H9 (cell line): Measurements from ENCODE around the gene ATP6V1C2. TPM values are rescaled to one million over a fixed set of nuclear protein-coding genes. Genes with fewer than 3 reads are reported as not detected.

ENCODE experiments used
- DNase-seq: peaks from one replicate; pipeline ENCODE4 v3.0.0-alpha.2; 2017
- H2AFZ ChIP-seq: one replicate; pipeline ENCODE4 v1.6.1; 2013; ENCODE audit warnings: mild to moderate bottlenecking, low read length, control low read depth, moderate library complexity
- H2AK5ac ChIP-seq: 2 replicates; pipeline ENCODE4 v1.6.1; 2013; ENCODE audit warnings: low read length, control low read depth, mixed read lengths; ENCODE audit not compliant: insufficient read length
- H2BK120ac ChIP-seq: one replicate; pipeline ENCODE4 v1.6.1; 2013; ENCODE audit warnings: low read depth, mild to moderate bottlenecking, low read length, control low read depth, inconsistent platforms; ENCODE audit not compliant: poor library complexity, severe bottlenecking
- H2BK12ac ChIP-seq: 2 replicates; pipeline ENCODE4 v1.6.1; 2013; ENCODE audit warnings: low read length, control low read depth, mixed read lengths, low read depth; ENCODE audit not compliant: insufficient read length
- H2BK15ac ChIP-seq: 2 replicates; pipeline ENCODE4 v1.6.1; 2013; ENCODE audit warnings: low read depth, low read length, control low read depth
- H2BK20ac ChIP-seq: one replicate; pipeline ENCODE4 v1.6.1; 2013; ENCODE audit warnings: low read depth, mild to moderate bottlenecking, low read length, control low read depth, inconsistent platforms; ENCODE audit not compliant: poor library complexity, severe bottlenecking
- H2BK5ac ChIP-seq: 2 replicates; pipeline ENCODE4 v1.6.1; 2013; ENCODE audit warnings: low read length, control low read depth, mixed read lengths; ENCODE audit not compliant: insufficient read length
- H3K14ac ChIP-seq: 2 replicates; pipeline ENCODE4 v1.6.1; 2013; ENCODE audit warnings: low read length, control low read depth; ENCODE audit not compliant: insufficient read depth
- H3K18ac ChIP-seq: 2 replicates; pipeline ENCODE4 v1.6.1; 2013; ENCODE audit warnings: low read depth, mild to moderate bottlenecking, mixed read lengths, low read length, control low read depth; ENCODE audit not compliant: insufficient read length
- H3K23ac ChIP-seq: 2 replicates; pipeline ENCODE4 v1.6.1; 2013; ENCODE audit warnings: low read length, control low read depth, mixed read lengths, low read depth; ENCODE audit not compliant: insufficient read length
- H3K23me2 ChIP-seq: 2 replicates; pipeline ENCODE4 v1.6.1; 2013; ENCODE audit warnings: low read depth, mild to moderate bottlenecking, mixed read lengths, low read length, control low read depth; ENCODE audit not compliant: insufficient read length, poor library complexity, severe bottlenecking
- H3K27ac ChIP-seq: 2 replicates; pipeline ENCODE4 v1.5.1; 2013; ENCODE audit warnings: low read length, control low read depth, mixed read lengths, low read depth; ENCODE audit not compliant: insufficient read length
- H3K27me3 ChIP-seq: 2 replicates; pipeline ENCODE4 v1.6.1; 2013; ENCODE audit warnings: low read length, control low read depth, inconsistent platforms; ENCODE audit not compliant: insufficient read depth
- H3K4ac ChIP-seq: 2 replicates; pipeline ENCODE4 v1.6.1; 2013; ENCODE audit warnings: low read depth, mild to moderate bottlenecking, control low read depth, inconsistent platforms, low read length, moderate library complexity
- H3K4me1 ChIP-seq: 2 replicates; pipeline ENCODE4 v1.6.1; 2013; ENCODE audit warnings: low read length, control low read depth, inconsistent platforms; ENCODE audit not compliant: insufficient read depth
- H3K4me2 ChIP-seq: 2 replicates; pipeline ENCODE4 v1.6.1; 2013; ENCODE audit warnings: low read length, control low read depth, mixed read lengths; ENCODE audit not compliant: insufficient read length, insufficient read depth
- H3K56ac ChIP-seq: 2 replicates; pipeline ENCODE4 v1.6.1; 2013; ENCODE audit warnings: low read depth, mild to moderate bottlenecking, mixed read lengths, low read length, control low read depth; ENCODE audit not compliant: insufficient read length
- H3K79me1 ChIP-seq: 2 replicates; pipeline ENCODE4 v1.6.1; 2013; ENCODE audit warnings: low read depth, mild to moderate bottlenecking, moderate library complexity, low read length, control low read depth, inconsistent platforms; ENCODE audit not compliant: insufficient read depth, poor library complexity, severe bottlenecking
- H3K79me2 ChIP-seq: 2 replicates; pipeline ENCODE4 v1.6.1; 2013; ENCODE audit warnings: low read length, control low read depth, inconsistent platforms; ENCODE audit not compliant: insufficient read depth
- H3K9ac ChIP-seq: 2 replicates; pipeline ENCODE4 v1.6.1; 2013; ENCODE audit warnings: low read length, control low read depth, mixed read lengths; ENCODE audit not compliant: insufficient read length; ENCODE audit errors: extremely low read depth
- H3K9me3 ChIP-seq: one replicate; pipeline ENCODE4 v1.6.1; 2013; ENCODE audit warnings: low read depth, low read length, inconsistent platforms; ENCODE audit not compliant: control insufficient read depth
- H3T11ph ChIP-seq: one replicate; pipeline ENCODE4 v1.6.1; 2013; ENCODE audit warnings: mild to moderate bottlenecking, low read length, control low read depth, inconsistent platforms
- H4K20me1 ChIP-seq: one replicate; pipeline ENCODE4 v1.6.1; 2013; ENCODE audit not compliant: control insufficient read depth, insufficient read length, insufficient read depth
- H4K5ac ChIP-seq: 2 replicates; pipeline ENCODE4 v1.6.1; 2013; ENCODE audit warnings: low read depth, mild to moderate bottlenecking, mixed read lengths, low read length, control low read depth; ENCODE audit not compliant: insufficient read length
- H4K8ac ChIP-seq: replicated peaks from 2 replicates; pipeline ENCODE4 v1.6.1; 2013; ENCODE audit warnings: low read length, control low read depth, mixed read lengths, low read depth; ENCODE audit not compliant: insufficient read length
- H4K91ac ChIP-seq: 2 replicates; pipeline ENCODE4 v1.6.1; 2013; ENCODE audit warnings: low read depth, mild to moderate bottlenecking, moderate library complexity, mixed read lengths, low read length, control low read depth; ENCODE audit not compliant: insufficient read length
- H3K27ac Mint-ChIP-seq, 3 experiments: 2 replicates in 2 of 3; 3 replicates in 1 of 3; pipeline ENCODE4 v1.8.0; 2020 to 2021; ENCODE audit warnings: mixed read lengths in 3 of 3, mild to moderate bottlenecking in 1 of 3, moderate library complexity in 1 of 3
- H3K27me3 Mint-ChIP-seq: 2 replicates; pipeline ENCODE4 v1.8.0; 2021; ENCODE audit warnings: low read depth, mild to moderate bottlenecking, moderate library complexity, mixed read lengths
- H3K36me3 Mint-ChIP-seq, 3 experiments: 2 replicates in 2 of 3; 3 replicates in 1 of 3; pipeline ENCODE4 v1.8.0; 2020 to 2021; ENCODE audit warnings: low read depth in 3 of 3, mixed read lengths in 3 of 3; ENCODE audit not compliant: insufficient read depth in 1 of 3
- H3K4me1 Mint-ChIP-seq, 2 experiments: 2 replicates each; pipeline ENCODE4 v1.8.0; 2020; ENCODE audit warnings: mixed read lengths in 2 of 2
- H3K4me3 Mint-ChIP-seq, 2 experiments: 2 replicates in 1 of 2; 3 replicates in 1 of 2; pipeline ENCODE4 v1.8.0; 2020 to 2021; ENCODE audit warnings: mild to moderate bottlenecking in 2 of 2, mixed read lengths in 2 of 2, moderate library complexity in 1 of 2
- H3K9me3 Mint-ChIP-seq, 2 experiments: 2 replicates in 1 of 2; 3 replicates in 1 of 2; pipeline ENCODE4 v1.8.0; 2020; ENCODE audit warnings: mild to moderate bottlenecking in 2 of 2, mixed read lengths in 2 of 2, moderate library complexity in 1 of 2
- WGBS: extraction: QIAGEN DNeasy Blood & Tissue Kit; methylation state at CpG from one replicate; pipeline ENCODE4 v1.1.7; 2013; ENCODE audit warnings: missing lambda C conversion rate, low lambda C conversion rate, mixed read lengths; ENCODE audit not compliant: insufficient read length; ENCODE audit errors: extremely low coverage; 5-methylcytosine and 5-hydroxymethylcytosine counted together
- total RNA-seq: library from RNA; stranded (reverse); gene quantifications from 2 replicates; pipeline ENCODE4 v1.2.1, GENCODE V29; 2021
- TF ChIP-seq, protein P1 (sequence below): fragments of 200-600 bp; sonication (generic); conservative IDR thresholded peaks from 3 replicates; pipeline ENCODE4 v1.8.0; 2021; ENCODE audit warnings: antibody characterized with exemption, mild to moderate bottlenecking

The ATP6V1C2 gene
- total RNA-seq, 1 experiment from 2014 or later = 1.2 TPM

DNA sequence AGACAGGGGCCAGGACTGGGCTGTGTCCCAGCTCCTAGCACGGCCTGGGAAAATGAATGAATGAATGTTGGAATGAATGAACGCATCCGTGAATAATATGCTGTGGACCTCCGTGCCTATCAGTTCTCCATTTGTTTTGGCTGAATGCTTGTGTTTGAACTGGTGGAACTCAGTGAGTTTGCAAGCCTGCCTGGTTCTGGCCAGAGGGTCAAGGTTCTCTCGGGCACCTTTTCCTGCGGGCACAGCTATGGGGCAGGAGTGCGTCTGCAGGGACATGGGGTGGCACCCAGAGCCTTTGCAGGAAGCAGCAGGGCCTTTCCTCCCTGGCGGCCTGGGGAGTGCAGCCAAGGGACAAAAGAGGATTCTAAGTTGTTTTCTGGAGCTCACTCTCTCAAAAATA lies 108.8 kb downstream of the ATP6V1C2 start:
- no peaks in the 10 kb centered on the region for H3K23me2 ChIP-seq
- no peak overlapping the region for H4K5ac ChIP-seq
- H3K4me1 Mint-ChIP-seq = peaks cover 12 to 14% of the 10 kb centered on the region in 2 experiments
- no peak overlapping the region for H3K23ac ChIP-seq
- no peaks in the 10 kb centered on the region for H3K36me3 Mint-ChIP-seq
- H2BK120ac ChIP-seq = no peak overlapping the region
- no peak overlapping the region for H3K4me2 ChIP-seq
- H3K79me2 ChIP-seq = no peaks in the 10 kb centered on the region
- no peak overlapping the region for H2AK5ac ChIP-seq
- no peaks in the 10 kb centered on the region for H3K9me3 ChIP-seq
- H2BK5ac ChIP-seq = no peak overlapping the region
- H2AFZ ChIP-seq = no peak overlapping the region
- no peaks in the 10 kb centered on the region; the same call in 1 of the 2 replicates for H3K4me1 ChIP-seq
- no peak overlapping the region for H3K27ac Mint-ChIP-seq
- no peak overlapping the region for H3K27ac ChIP-seq
- H2BK20ac ChIP-seq = no peak overlapping the region
- H4K8ac ChIP-seq = no peak overlapping the region
- H2BK12ac ChIP-seq = no peak overlapping the region
- WGBS = no CpG with 5 or more reads among the region's 8 CpGs
- no peak overlapping the region for H2BK15ac ChIP-seq
- H3T11ph ChIP-seq = no peak overlapping the region
- H3K18ac ChIP-seq = no peak overlapping the region
- no peak for DNase-seq
- peaks cover 48% of the 10 kb centered on the region for H3K27me3 Mint-ChIP-seq
- H3K79me1 ChIP-seq = no peaks in the 10 kb centered on the region
- H3K4ac ChIP-seq = no peak overlapping the region
- no peak overlapping the region for H3K14ac ChIP-seq
- H3K27me3 ChIP-seq = no peaks in the 10 kb centered on the region
- no peak overlapping the region for H4K91ac ChIP-seq
- TF ChIP-seq, protein P1, sequence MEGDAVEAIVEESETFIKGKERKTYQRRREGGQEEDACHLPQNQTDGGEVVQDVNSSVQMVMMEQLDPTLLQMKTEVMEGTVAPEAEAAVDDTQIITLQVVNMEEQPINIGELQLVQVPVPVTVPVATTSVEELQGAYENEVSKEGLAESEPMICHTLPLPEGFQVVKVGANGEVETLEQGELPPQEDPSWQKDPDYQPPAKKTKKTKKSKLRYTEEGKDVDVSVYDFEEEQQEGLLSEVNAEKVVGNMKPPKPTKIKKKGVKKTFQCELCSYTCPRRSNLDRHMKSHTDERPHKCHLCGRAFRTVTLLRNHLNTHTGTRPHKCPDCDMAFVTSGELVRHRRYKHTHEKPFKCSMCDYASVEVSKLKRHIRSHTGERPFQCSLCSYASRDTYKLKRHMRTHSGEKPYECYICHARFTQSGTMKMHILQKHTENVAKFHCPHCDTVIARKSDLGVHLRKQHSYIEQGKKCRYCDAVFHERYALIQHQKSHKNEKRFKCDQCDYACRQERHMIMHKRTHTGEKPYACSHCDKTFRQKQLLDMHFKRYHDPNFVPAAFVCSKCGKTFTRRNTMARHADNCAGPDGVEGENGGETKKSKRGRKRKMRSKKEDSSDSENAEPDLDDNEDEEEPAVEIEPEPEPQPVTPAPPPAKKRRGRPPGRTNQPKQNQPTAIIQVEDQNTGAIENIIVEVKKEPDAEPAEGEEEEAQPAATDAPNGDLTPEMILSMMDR = no peak
- H3K4me3 Mint-ChIP-seq = no peak overlapping the region
- H4K20me1 ChIP-seq = no peaks in the 10 kb centered on the region
- H3K9ac ChIP-seq = no peak overlapping the region
- no peak overlapping the region for H3K56ac ChIP-seq
- no peaks in the 10 kb centered on the region for H3K9me3 Mint-ChIP-seq
